ENCODE data around the gene FBXO24. TPM values are rescaled to one million over a fixed set of nuclear protein-coding genes. Genes with fewer than 3 reads are reported as not detected.
A peak's percentile ranks its signal among the peaks of the same experiment; 100 is the strongest.

The FBXO24 gene
- total and polyA plus RNA-seq, 9 of the 15 experiments (the other 6 are each of a cell fraction or from before 2014, with no cell fraction given) = 0.17 to 0.95 (median 0.50) TPM

- no peak for TF ChIP-seq CBX2 (IDR thresholded peaks at IDR 0.05; ENCODE audit: insufficient read depth, low read length, poor library complexity, severe bottlenecking)
- TF ChIP-seq NR2C2 (CRISPR knock-in tag; IDR thresholded peaks at IDR 0.05) = 0 out of 2 replicates have a peak, but pooled peaks have one; percentile 28
- TF ChIP-seq NR2C2 (tag; IDR thresholded peaks at IDR 0.05) = peak; percentile 34; the same call in 1 of the 2 replicates
- no peak for TF ChIP-seq RNF219 (CRISPR knock-in tag; IDR thresholded peaks at IDR 0.05)
- TF ChIP-seq ZBTB11 (CRISPR knock-in tag; IDR thresholded peaks at IDR 0.05) = no peak; a peak in 1 of 6 replicates
- no peak for TF ChIP-seq CHD7 (IDR thresholded peaks at IDR 0.05; ENCODE audit: low read depth, low read length)
- no peak for TF ChIP-seq SMAD1 (IDR thresholded peaks at IDR 0.05; ENCODE audit: low read depth, low read length, partially characterized antibody)
Measured at GRCh38 chr7:100640517-100641440, 54.7 kb downstream of the FBXO24 start (continued).
